Femur (tissue), 1 donor: ENCODE data around the gene PPP2R2B.
"Not testable (repeated sequence)": the region's sequence is repeated elsewhere in the genome, so short reads cannot be mapped to it uniquely, and the experiment has no call there.

ENCODE experiments used
- DNase-seq: peaks from one replicate; pipeline ENCODE4 v3.0.0-alpha.2; 2017

The PPP2R2B gene

GRCh38 chr5:146731909-146732659, 146.5 kb downstream of the PPP2R2B start:
- DNase-seq: no peak

GRCh38 chr5:146728746-146729145, 149.8 kb downstream of the PPP2R2B start:
- not testable (repeated sequence) for DNase-seq

- no peak for DNase-seq
Measured at GRCh38 chr5:146726891-146727290, 151.7 kb downstream of the PPP2R2B start.

GRCh38 chr5:146726020-146726419, 152.5 kb downstream of the PPP2R2B start:
- no peak for DNase-seq

GRCh38 chr5:146725025-146725424, 153.5 kb downstream of the PPP2R2B start:
- no peak for DNase-seq

GRCh38 chr5:146722361-146722779, 156.2 kb downstream of the PPP2R2B start:
- DNase-seq: no peak

GRCh38 chr5:146721073-146721815, 157.3 kb downstream of the PPP2R2B start:
- DNase-seq: no peak

GRCh38 chr5:146720107-146720506, 158.4 kb downstream of the PPP2R2B start:
- no peak for DNase-seq

GRCh38 chr5:146719179-146719578, 159.4 kb downstream of the PPP2R2B start:
- DNase-seq: no peak

- DNase-seq: peak; percentile 24
Measured at GRCh38 chr5:146718609-146719008, 159.9 kb downstream of the PPP2R2B start.

- no peak for DNase-seq
Measured at GRCh38 chr5:146717951-146718350, 160.6 kb downstream of the PPP2R2B start.

- no peak for DNase-seq
Measured at GRCh38 chr5:146716636-146717035, 161.9 kb downstream of the PPP2R2B start.

- no peak for DNase-seq
Measured at GRCh38 chr5:146710348-146710747, 168.2 kb downstream of the PPP2R2B start.

- DNase-seq: no peak
Measured at GRCh38 chr5:146707316-146707715, 171.2 kb downstream of the PPP2R2B start.

GRCh38 chr5:146706321-146706972, 172.1 kb downstream of the PPP2R2B start:
- no peak for DNase-seq

GRCh38 chr5:146704949-146705665, 173.4 kb downstream of the PPP2R2B start:
- DNase-seq: no peak

- no peak for DNase-seq
Measured at GRCh38 chr5:146703899-146704298, 174.7 kb downstream of the PPP2R2B start.

GRCh38 chr5:146703499-146703898, 175.1 kb downstream of the PPP2R2B start:
- DNase-seq: no peak

- DNase-seq: no peak
Measured at GRCh38 chr5:146699664-146700418, 178.7 kb downstream of the PPP2R2B start.

- no peak for DNase-seq
Measured at GRCh38 chr5:146699138-146699537, 179.4 kb downstream of the PPP2R2B start.

- DNase-seq: no peak
Measured at GRCh38 chr5:146698651-146699050, 179.9 kb downstream of the PPP2R2B start.

GRCh38 chr5:146697211-146697610, 181.3 kb downstream of the PPP2R2B start:
- DNase-seq: no peak
